ENCODE results near the gene UQCRFS1. TPM values are rescaled to one million over a fixed set of nuclear protein-coding genes. Genes with fewer than 3 reads are reported as not detected.
"Not testable (repeated sequence)": the region's sequence is repeated elsewhere in the genome, so short reads cannot be mapped to it uniquely, and the experiment has no call there.

Gene UQCRFS1
- total RNA-seq, 1 donor from 2014 or later, result 33.1 TPM

GRCh38 chr19:29215322-29215845, 2.4 kb upstream of the UQCRFS1 start:
- DNase-seq (ENCODE audit: low spot score), result no peak

GRCh38 chr19:29214411-29214810, 1.5 kb upstream of the UQCRFS1 start:
- no peak for DNase-seq (ENCODE audit: low spot score)

GRCh38 chr19:29212356-29212647, 649 bp downstream of the UQCRFS1 start:
- no peak for DNase-seq (ENCODE audit: low spot score)

GRCh38 chr19:29211562-29212355, 1.2 kb downstream of the UQCRFS1 start:
- DNase-seq (ENCODE audit: low spot score), result no peak

- not testable (repeated sequence) for DNase-seq (ENCODE audit: low spot score)
These were observed 1.9 kb downstream of the UQCRFS1 start for GRCh38 chr19:29211041-29211440.

- DNase-seq (ENCODE audit: low spot score), result not testable (repeated sequence)
These were observed 2.4 kb downstream of the UQCRFS1 start for GRCh38 chr19:29210502-29210901.

- DNase-seq (ENCODE audit: low spot score), result not testable (repeated sequence)
These were observed 5.4 kb downstream of the UQCRFS1 start for GRCh38 chr19:29207403-29208187.

GRCh38 chr19:29206453-29206852, 6.5 kb downstream of the UQCRFS1 start:
- DNase-seq (ENCODE audit: low spot score), result no peak

GRCh38 chr19:29202281-29202680, 10.7 kb downstream of the UQCRFS1 start:
- DNase-seq (ENCODE audit: low spot score), result no peak

GRCh38 chr19:29201855-29202254, 11.1 kb downstream of the UQCRFS1 start:
- DNase-seq (ENCODE audit: low spot score), result no peak

- no peak for DNase-seq (ENCODE audit: low spot score)
These were observed 18.3 kb downstream of the UQCRFS1 start for GRCh38 chr19:29194658-29195057.

GRCh38 chr19:29193155-29193554, 19.8 kb downstream of the UQCRFS1 start:
- DNase-seq (ENCODE audit: low spot score), result no peak

GRCh38 chr19:29191005-29191404, 21.9 kb downstream of the UQCRFS1 start:
- DNase-seq (ENCODE audit: low spot score), result no peak

- DNase-seq (ENCODE audit: low spot score), result no peak
These were observed 24.0 kb downstream of the UQCRFS1 start for GRCh38 chr19:29189033-29189360.

- no peak for DNase-seq (ENCODE audit: low spot score)
These were observed 24.5 kb downstream of the UQCRFS1 start for GRCh38 chr19:29188289-29189032.

- DNase-seq (ENCODE audit: low spot score), result no peak
These were observed 25.3 kb downstream of the UQCRFS1 start for GRCh38 chr19:29187676-29188075.

GRCh38 chr19:29185427-29185826, 27.5 kb downstream of the UQCRFS1 start:
- no peak for DNase-seq (ENCODE audit: low spot score)

- DNase-seq (ENCODE audit: low spot score), result no peak
These were observed 35.8 kb downstream of the UQCRFS1 start for GRCh38 chr19:29176981-29177754.

- DNase-seq (ENCODE audit: low spot score), result no peak
These were observed 39.1 kb downstream of the UQCRFS1 start for GRCh38 chr19:29173896-29174295.

- DNase-seq (ENCODE audit: low spot score), result no peak
These were observed 40.6 kb downstream of the UQCRFS1 start for GRCh38 chr19:29172302-29172701.

GRCh38 chr19:29171525-29171924, 41.4 kb downstream of the UQCRFS1 start:
- DNase-seq (ENCODE audit: low spot score), result no peak

- no peak for DNase-seq (ENCODE audit: low spot score)
These were observed 42.4 kb downstream of the UQCRFS1 start for GRCh38 chr19:29170554-29170953.
